Aorta (tissue), 5 donors: Measurements from ENCODE around the gene NADK. TPM values are rescaled to one million over a fixed set of nuclear protein-coding genes. Genes with fewer than 3 reads are reported as not detected.
A peak's percentile ranks its signal among the peaks of the same experiment; 100 is the strongest.

Experiments
- ATAC-seq: fragments of 200-7000 bp; cut with Tn5 transposase; one replicate; pipeline ENCODE4 v1.9.1; 2022; ENCODE audit warnings: moderate library complexity; ENCODE audit not compliant: low FRiP score
- DNase-seq, 2 donors: peaks; one replicate each; pipeline ENCODE4 v3.0.0-alpha.2; 2020
- H3K27ac ChIP-seq, 2 donors: one replicate each; pipeline ENCODE4 v1.5.1; 2013; ENCODE audit warnings: low read length in 2 of 2, mild to moderate bottlenecking in 2 of 2, moderate library complexity in 2 of 2, control low read depth in 1 of 2, inconsistent platforms in 1 of 2, low read depth in 1 of 2
- H3K27me3 ChIP-seq, 2 donors: one replicate each; pipeline ENCODE4 v1.6.1; 2013; ENCODE audit warnings: control low read depth in 1 of 2, low read length in 1 of 2, mild to moderate bottlenecking in 1 of 2, moderate library complexity in 1 of 2; ENCODE audit not compliant: insufficient read depth in 2 of 2, control insufficient read depth in 1 of 2
- H3K36me3 ChIP-seq, 2 donors: one replicate each; pipeline ENCODE4 v1.6.1; 2013; ENCODE audit warnings: control low read depth in 1 of 2, low read length in 1 of 2, mild to moderate bottlenecking in 1 of 2; ENCODE audit not compliant: insufficient read depth in 2 of 2, control insufficient read depth in 1 of 2
- H3K4me1 ChIP-seq, 2 donors: one replicate each; pipeline ENCODE4 v1.6.1; 2013; ENCODE audit warnings: low read length in 2 of 2, control low read depth in 1 of 2, mild to moderate bottlenecking in 1 of 2, moderate library complexity in 1 of 2; ENCODE audit not compliant: insufficient read depth in 2 of 2, control insufficient read depth in 1 of 2
- H3K4me3 ChIP-seq, 2 donors: one replicate each; pipeline ENCODE4 v1.5.1; 2013; ENCODE audit warnings: low read length in 2 of 2, control low read depth in 1 of 2, mild to moderate bottlenecking in 1 of 2
- H3K9me3 ChIP-seq: one replicate; pipeline ENCODE4 v1.6.1; 2013; ENCODE audit warnings: mild to moderate bottlenecking, low read length; ENCODE audit not compliant: control insufficient read depth
- WGBS, 2 donors: extraction: QIAGEN DNeasy Blood & Tissue Kit; methylation state at CpG; one replicate each; pipeline ENCODE4 v1.1.7; 2013; 5-methylcytosine and 5-hydroxymethylcytosine counted together
- intact Hi-C, 2 donors: fragments of 100-400 bp; cut with DNase I; formaldehyde crosslinking; loops; one replicate each; pipeline versions ENCODE4 v1.14.2 to v1.15.0; 2022
- polyA plus RNA-seq, 2 donors: library from polyadenylated mRNA; stranded (reverse); fragments of 200-250 nt; gene quantifications; one replicate each; pipeline ENCODE4 v1.2.3, GENCODE V29; 2013
- total RNA-seq, 2 donors: library from RNA; stranded (reverse); fragmentation: NEBNext Ultra II Directional; extraction: Animal tissue kit (Norgen Biotek cat#: 25700); gene quantifications; one replicate each; pipeline ENCODE4 v1.2.1, GENCODE V29; 2021
- donor health status: healthy with polysubstance abuse.
- donor health status: Bipolar disorder and iron deficiency.
- donor health status: DM: no; HTN: no; CAD: no.
- donor health status: DM: no; HTN: no; CAD: no.
- donor health status: DM: yes; HTN: yes; CAD: no.

The NADK gene
- total and polyA plus RNA-seq, 4 donors, result 66.0 to 87.7 (median 77.6) TPM

DNA sequence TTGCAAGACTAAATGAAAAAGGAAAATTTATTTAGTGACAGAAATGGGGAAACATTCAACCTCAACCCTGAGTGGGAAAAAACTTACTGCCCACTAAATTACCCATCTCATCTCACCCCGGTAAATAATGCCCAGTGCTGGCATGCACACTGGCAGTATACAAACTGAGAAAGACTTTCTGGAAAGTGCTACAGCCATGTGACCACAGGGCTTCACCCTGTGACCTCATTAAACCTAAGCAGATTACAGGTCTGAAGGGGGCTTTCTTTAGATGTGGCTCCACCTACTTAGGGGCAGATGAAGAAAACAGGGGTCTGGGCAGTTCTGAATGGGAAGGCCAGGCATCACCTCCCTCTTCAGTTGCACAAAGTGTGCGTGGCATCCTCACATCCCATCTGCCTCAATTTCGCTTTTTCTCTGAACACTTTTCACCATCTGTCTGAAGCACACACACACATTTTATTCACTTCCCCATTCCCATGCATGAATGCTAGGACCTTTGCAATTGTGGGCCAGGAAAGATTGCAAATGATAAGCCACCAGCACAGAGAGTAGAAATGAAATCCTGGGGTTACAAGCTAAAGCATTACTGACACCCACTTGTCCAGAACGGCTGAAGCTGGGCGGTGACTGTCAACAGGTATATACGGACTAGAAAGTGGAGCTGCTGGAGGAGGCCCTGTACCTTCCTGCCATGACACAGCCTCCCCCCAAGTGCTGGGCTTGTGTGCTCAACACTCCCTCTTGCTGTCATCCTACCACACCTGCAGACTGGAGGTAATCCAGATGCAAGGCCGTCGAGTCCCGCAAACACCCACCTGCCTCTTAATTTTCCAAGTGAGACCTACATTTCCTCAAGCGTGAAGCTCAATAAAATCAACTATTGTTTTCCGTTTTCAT is 2.7 kb downstream of the NADK start:
- DNase-seq (no peak), ATAC-seq (no peak)
- Histone ChIP-seq H3K4me3 (no peak overlapping the region), H3K9me3 (peaks cover 1% of the 10 kb centered on the region), H3K27me3 (no peaks in the 10 kb centered on the region), H3K27ac (no peak overlapping the region), H3K4me1 (peaks cover 0 to 3% of the 10 kb centered on the region in 2 donors), H3K36me3 (peaks cover 0 to 2% of the 10 kb centered on the region in 2 donors)
- intact Hi-C loops, result no loop called here
- 76 to 79% methylated on average over 11 of the region's 11 CpGs for WGBS, 2 donors

DNA sequence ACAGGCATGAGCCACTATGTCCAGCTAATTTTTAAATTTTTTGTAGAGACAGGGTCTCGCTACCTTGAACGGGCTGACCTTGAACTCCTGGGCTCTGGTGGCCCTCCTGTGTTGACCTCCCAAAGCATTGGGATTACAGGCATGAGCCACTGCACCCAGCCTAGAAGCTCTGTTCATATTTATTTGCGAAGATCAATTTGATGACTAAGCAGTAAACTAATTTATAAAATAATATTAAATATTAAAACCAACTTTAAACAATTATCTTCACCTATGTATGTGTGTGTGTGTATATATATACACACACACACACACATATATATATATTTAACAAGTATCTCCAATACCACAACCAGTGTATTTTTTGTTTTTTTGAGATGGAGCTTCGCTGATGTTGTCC is 4.4 kb downstream of the NADK start:
- no peak overlapping the region for H3K27ac ChIP-seq
- peaks cover 0 to 2% of the 10 kb centered on the region in 2 donors for H3K36me3 ChIP-seq
- no peak overlapping the region for H3K4me3 ChIP-seq
- 97 to 99% methylated on average over 4 of the region's 4 CpGs for WGBS, 2 donors
- H3K27me3 ChIP-seq, result no peaks in the 10 kb centered on the region
- peaks cover 1% of the 10 kb centered on the region for H3K9me3 ChIP-seq
- DNase-seq, result no peak
- ATAC-seq, result no peak
- peaks cover 0 to 3% of the 10 kb centered on the region in 2 donors for H3K4me1 ChIP-seq
- intact Hi-C loops, result no loop called here

DNA sequence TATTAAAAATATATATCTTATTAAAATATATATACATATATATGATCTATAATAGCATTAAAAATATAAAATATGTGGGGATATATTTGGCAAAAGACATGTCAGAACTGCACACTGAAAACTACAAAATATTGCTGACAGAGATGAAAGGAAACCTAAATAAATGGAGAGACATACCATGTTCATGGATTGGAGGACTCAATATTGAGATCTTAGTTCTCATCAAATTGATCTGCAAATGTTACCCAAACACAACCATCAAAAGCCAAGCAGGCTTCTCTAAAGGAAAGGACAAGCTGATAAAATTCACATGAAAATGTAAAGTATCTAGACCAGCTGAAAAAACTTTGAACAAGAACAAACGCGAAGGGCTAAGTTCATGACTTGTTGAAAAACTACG is 7.2 kb downstream of the NADK start:
- Histone ChIP-seq H3K27me3 (no peaks in the 10 kb centered on the region), H3K9me3 (peaks cover 1% of the 10 kb centered on the region), H3K27ac (no peak overlapping the region), H3K4me3 (no peak overlapping the region), H3K4me1 (peaks cover 0 to 3% of the 10 kb centered on the region in 2 donors), H3K36me3 (peaks cover 0 to 2% of the 10 kb centered on the region in 2 donors)
- WGBS, 2 donors, result 98 to 99% methylated on average over 3 of the region's 3 CpGs
- intact Hi-C loops, result no loop called here
- DNase-seq (peak in 1 of 2 donors; percentile 3), ATAC-seq (no peak)

DNA sequence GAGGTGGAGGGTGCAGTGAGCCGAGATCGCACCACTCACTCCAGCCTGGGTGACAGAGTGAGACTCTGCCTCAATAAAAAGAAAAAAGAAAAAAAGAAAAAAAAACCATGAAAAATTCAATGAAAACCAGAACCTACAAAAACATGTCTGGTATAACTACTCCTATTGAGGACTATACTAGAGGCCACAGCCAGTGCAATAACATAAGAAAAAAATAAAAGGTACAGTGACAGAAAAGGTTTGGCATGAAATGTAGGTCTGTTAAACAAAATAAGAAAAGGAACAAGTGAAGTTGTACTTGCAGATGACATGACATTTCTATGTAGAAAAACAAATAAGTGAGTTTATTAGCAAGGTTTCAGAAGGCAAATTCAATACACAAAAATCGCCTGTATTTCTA is 8.2 kb downstream of the NADK start:
- H3K27me3 ChIP-seq, result no peaks in the 10 kb centered on the region
- no peak overlapping the region for H3K4me3 ChIP-seq
- 97% methylated on average over 3 of the region's 3 CpGs for WGBS, 2 donors
- H3K36me3 ChIP-seq, result peaks cover 0 to 2% of the 10 kb centered on the region in 2 donors
- no peak for ATAC-seq
- no peak overlapping the region for H3K27ac ChIP-seq
- no peaks in the 10 kb centered on the region for H3K4me1 ChIP-seq
- peak in 1 of 2 donors; percentile 3 for DNase-seq
- peaks cover 1% of the 10 kb centered on the region for H3K9me3 ChIP-seq
- intact Hi-C loops, result no loop called here

DNA sequence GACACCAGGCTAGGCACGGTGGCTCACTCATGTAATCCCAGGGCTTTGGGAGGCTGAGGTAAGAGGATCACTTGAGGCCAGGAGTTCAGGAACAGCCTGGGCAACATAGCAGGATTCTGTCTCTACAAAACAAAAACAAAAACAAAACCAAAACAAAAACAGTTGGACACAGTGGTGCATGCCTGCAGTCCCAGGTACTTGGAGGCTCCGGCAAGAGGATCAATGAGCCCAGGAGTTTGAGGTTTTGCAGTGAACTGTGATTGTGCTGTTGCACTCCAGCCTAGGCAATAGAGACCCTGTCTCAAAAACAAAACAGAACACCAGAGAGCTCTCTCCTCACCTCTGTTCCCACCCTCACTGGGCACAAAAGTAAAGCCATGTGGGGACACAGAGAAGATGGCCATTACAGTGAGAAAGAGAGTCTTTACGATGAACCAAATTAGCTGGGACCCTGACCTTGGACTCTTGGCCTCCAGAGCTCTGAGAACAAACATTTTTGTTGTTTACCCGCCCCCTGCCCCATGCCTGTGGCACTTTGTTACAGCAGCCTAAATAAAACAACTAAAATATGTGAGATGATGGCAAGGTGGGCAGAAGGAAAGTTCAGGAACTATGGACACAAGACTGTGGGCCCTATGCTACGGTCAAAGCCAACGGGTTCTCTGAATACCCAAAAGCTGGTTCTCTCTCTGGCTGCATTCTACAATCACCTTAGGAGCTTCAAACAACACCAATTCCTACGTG is 9.8 kb downstream of the NADK start:
- DNase-seq, result peak in 1 of 2 donors; percentile 10
- peaks cover 2 to 3% of the 10 kb centered on the region in 2 donors for H3K36me3 ChIP-seq

DNA sequence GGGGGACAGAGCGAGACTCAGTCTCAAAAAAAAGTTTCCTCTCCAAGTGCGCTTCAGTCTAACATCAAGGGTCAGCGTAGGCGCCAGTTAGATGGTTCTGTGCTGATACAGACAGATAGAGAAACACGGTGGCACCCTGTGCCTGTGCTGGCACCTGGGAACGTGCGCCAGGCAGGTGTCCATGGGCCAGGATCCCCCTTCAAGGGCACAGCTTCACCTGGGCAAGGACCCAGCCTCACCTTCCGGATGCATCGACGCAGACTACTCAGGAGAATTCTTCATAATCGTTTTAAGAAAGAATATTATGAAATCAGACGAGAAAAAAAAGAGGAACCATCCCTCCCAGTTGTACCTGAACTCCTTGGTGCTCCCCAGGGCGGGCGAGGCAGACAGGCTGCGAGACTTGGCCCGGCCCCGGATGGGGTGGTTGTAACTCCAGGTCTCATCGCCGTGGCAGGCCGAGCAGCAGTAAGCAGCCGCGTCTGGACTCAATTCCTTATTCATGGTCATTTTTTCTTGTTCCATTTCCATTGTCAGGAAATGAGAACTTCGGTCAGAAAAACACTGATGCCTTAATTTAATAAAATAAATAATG is 13.3 kb downstream of the NADK start:
- peak in 1 of 2 donors; percentile 63 for DNase-seq
- Histone ChIP-seq H3K4me3 (no peak overlapping the region), H3K4me1 (no peaks in the 10 kb centered on the region), H3K27me3 (no peaks in the 10 kb centered on the region), H3K9me3 (no peaks in the 10 kb centered on the region), H3K27ac (no peak overlapping the region), H3K36me3 (peaks cover 2 to 3% of the 10 kb centered on the region in 2 donors)
- WGBS, 2 donors, result 87 to 88% methylated on average over 23 of the region's 23 CpGs
- intact Hi-C loops, result no loop called here
- ATAC-seq, result no peak

More for the DNA sequence above, 9.8 kb downstream of the NADK start:
- Histone ChIP-seq H3K27ac (no peak overlapping the region), H3K4me1 (no peaks in the 10 kb centered on the region), H3K27me3 (no peaks in the 10 kb centered on the region), H3K4me3 (no peak overlapping the region), H3K9me3 (peaks cover 1% of the 10 kb centered on the region)
- WGBS, 2 donors, result 94 to 95% methylated on average over 7 of the region's 7 CpGs
- intact Hi-C loops, result no loop called here
- ATAC-seq, result no peak

DNA sequence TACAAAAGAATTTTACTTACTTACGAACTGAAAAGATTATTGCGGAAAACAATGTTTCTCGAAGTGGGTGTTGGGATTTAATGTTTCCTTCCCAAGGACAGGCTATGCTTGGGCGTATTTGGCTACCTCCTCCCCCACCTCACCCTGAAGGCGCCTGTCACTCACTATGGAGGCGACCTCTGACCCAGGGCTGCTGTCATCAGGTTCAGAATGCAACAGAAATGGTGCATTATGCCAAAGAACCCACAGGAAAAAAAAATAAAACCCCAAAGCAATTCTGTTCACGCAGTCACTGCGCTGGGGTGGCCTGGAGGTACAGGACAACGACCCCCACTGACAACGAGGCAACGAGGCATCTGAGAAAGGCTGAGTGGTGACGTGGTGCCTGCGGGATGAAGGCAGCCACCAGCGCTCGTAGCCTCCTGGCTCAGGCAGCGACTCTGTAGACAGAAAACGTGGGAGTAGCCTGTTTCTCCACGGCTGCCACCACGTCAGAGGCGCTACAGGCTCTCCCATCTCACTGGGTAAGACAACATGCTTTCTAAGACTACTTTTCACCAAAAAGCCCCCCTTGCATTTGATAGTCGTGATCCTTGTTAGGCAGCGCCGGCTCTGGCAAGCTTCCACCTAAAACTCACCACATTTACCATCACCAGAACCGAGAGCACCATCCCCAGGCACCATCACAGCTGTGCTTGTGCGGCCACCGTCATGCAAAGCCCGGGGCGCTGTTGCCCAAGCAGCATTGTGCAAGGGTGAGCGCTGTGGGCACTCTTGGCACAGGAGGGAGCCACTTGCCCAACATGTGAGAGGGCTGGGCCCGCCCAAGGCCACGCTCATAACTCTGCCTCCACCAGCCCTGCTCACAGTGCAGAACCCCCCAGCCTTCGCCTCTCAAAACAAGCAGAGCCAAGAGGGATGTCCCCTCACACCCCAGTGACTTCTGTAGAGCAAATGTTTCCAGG is 14.3 kb downstream of the NADK start:
- intact Hi-C loops, result no loop called here
- peak; percentile 54 for ATAC-seq
- peak; percentile 80 to 82 for DNase-seq
- 83 to 86% methylated on average over 32 of the region's 32 CpGs for WGBS, 2 donors
- Histone ChIP-seq H3K9me3 (no peaks in the 10 kb centered on the region), H3K4me3 (no peak overlapping the region), H3K27ac (no peak overlapping the region), H3K27me3 (no peaks in the 10 kb centered on the region), H3K36me3 (peaks cover 3 to 5% of the 10 kb centered on the region in 2 donors), H3K4me1 (no peaks in the 10 kb centered on the region)
